ENCODE results near the gene SVIL.
"Not testable (repeated sequence)": the region's sequence is repeated elsewhere in the genome, so short reads cannot be mapped to it uniquely, and the experiment has no call there.

Gene SVIL

GRCh38 chr10:29570248-29570647, 64.5 kb downstream of the SVIL start:
- not testable (repeated sequence) for DNase-seq

DNA sequence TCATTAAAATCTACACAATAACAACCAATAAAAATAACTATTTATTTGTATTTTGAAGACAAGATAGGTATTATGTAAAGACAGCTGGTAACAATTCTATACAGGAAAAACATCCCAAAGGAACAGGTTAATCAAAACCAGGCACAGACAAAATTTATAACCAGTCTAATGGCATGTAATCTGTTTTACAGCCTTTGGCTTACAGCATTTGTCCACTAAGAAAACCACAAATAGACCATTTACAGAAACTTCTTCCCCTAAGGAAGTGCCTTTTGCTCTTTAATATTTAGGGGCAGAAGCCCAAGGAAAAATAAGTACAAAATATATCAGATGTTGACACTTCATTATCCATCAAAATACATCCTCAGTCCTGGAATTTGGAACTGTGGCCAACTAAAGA, 65.0 kb downstream of the SVIL start:
- no peak for DNase-seq

GRCh38 chr10:29567003-29567402, 67.8 kb downstream of the SVIL start:
- DNase-seq, result no peak

DNA sequence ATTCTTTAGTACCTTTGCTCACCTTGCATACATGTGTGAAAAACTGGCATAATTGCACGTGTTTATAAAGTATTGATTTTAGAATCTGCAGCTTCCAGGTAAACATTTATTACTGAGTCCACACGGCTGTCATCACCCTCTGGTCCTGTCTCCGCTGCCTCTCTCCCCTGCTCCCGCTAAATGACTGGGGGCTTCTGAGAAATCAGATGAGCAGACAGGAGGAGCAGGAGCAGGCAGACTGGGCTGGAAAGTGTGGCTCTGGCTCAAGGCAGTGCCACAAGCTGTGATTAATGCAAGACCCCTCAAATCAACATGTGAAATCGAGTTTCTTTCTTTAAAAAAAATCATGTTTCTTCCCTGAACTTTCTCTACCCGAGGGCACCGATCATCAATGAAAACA, 68.6 kb downstream of the SVIL start:
- DNase-seq, result not testable (repeated sequence)

DNA sequence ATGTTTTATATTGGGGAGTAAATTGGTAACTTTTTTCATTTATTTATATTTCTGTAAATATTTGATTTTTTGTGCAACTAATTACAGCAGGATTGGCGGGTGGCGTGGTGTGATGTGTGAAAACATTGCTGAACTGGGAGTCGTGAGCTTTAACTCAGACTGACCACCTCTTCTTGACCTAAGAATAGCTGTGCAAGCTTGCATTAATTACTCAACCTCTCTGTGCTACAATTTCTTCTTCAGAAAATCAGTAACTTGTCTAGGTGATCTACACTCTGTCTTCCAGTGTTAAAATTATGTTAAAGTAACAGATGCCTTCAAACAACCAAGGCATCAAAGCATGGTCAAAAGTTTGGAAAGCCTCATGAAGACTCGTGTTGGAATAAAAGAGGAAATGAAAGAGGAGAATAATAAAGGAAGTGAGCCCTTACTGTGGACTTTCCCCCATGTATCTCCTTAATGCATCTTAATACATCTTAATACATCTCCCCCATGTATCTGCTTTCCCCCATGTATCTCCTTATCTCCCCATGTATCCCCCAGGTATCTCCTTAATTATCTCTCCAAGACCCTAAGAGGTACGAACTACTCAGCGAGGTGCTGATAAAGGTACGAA, 71.2 kb downstream of the SVIL start:
- DNase-seq, result no peak

- DNase-seq, result not testable (repeated sequence)
Measured at GRCh38 chr10:29563006-29563405, 71.8 kb downstream of the SVIL start.

GRCh38 chr10:29559996-29560395, 74.8 kb downstream of the SVIL start:
- no peak for DNase-seq

GRCh38 chr10:29557665-29558064, 77.1 kb downstream of the SVIL start:
- DNase-seq, result no peak

DNA sequence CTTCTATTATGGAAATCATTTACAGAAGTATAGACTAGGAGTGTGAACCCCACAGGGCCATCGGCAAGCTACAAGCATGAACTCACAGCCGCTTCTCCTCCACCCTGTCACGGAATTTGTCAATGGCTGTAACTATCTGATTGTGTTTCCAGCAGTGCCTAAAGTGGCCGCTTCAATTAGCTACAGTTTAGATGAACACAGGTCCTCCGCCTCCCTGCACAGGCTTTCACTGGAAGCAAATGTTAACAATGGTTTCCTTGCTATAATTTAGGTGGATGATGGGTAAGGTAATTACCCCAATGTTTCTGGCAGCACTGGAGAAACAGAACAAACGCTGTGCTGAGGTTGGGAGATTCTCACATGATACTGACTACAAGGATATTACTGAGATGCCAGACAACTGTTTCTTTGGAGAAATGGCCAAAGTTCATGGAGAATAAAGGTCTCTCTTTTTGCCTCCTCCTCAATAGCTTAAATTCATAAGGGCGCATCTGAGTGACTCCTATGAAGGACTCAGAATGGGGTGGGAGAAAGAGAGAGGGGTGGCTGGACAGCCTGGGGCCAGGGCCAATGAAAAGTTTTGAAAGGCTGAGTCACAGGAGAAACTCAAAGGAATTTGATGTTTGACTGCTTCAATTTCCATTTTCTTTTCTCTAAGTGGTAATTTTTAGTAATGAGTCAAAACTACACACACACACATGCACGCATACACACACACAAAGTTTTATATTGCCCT, 78.9 kb downstream of the SVIL start:
- DNase-seq, result no peak

- DNase-seq, result no peak
Measured at GRCh38 chr10:29555091-29555745, 79.6 kb downstream of the SVIL start.

GRCh38 chr10:29554660-29555059, 80.1 kb downstream of the SVIL start:
- no peak for DNase-seq

DNA sequence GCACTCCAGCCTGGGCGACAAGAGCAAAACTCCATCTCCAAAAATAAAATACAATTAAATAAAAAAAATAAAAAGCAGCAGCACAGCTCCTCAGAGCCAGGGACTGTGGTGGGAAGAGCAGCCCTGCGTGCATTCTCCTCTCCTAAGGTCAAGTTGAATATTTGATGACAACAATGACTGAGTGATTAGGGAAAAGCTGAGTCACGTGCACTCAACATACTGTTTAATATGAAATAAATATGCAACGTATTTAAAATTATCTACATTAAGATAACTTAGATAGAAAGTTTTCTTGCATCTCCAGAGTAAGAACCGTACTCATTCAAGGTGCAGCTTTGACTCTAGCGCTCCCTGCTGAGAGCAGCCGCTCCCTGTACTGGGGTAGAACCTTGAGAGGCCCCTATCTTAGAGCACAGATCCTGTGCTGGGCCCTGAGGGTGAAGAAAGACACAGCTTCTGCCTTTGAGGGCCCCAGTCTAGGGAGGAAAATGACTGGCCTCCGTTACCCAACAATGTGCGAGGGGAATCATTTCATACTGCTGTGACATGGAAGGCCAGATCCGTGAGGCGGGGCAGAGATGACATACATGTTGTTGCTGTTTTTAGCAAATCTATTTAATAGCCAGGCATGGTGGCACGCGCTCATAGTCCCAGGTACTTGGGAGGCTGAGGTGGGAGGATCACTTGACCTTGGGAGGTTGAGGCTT, 81.1 kb downstream of the SVIL start:
- DNase-seq, result no peak

DNA sequence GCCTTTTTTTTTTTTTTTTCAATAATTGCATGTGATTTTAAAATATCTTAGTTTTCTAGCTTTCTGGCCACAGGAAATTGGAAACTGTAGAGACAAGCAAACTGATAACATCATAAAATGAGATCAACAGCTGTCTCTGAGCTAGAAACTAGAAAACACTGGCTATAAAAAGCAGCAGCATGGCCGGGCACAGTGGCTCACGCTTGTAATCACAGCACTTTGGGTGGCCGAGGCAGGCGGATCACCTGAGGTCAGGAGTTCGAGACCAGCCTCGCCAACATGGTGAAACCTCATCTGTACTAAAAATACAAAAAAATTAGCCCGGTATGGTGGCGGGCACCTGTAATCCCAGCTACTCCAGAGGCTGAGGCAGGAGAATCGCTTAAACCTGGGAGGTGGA, 81.7 kb downstream of the SVIL start:
- not testable (repeated sequence) for DNase-seq

DNA sequence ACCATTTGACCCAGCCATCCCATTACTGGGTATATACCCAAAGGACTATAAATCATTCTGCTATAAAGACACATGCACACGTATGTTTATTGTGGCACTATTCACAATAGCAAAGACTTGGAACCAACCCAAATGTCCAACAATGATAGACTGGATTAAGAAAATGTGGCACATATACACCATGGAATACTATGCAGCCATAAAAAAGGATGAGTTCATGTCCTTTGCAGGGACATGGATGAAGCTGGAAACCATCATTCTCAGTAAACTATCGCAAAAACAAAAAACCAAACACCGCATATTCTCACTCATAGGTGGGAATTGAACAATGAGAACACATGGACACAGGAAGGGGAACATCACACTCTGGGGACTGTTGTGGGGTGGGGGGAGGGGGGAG, 85.3 kb downstream of the SVIL start:
- DNase-seq, result not testable (repeated sequence)

DNA sequence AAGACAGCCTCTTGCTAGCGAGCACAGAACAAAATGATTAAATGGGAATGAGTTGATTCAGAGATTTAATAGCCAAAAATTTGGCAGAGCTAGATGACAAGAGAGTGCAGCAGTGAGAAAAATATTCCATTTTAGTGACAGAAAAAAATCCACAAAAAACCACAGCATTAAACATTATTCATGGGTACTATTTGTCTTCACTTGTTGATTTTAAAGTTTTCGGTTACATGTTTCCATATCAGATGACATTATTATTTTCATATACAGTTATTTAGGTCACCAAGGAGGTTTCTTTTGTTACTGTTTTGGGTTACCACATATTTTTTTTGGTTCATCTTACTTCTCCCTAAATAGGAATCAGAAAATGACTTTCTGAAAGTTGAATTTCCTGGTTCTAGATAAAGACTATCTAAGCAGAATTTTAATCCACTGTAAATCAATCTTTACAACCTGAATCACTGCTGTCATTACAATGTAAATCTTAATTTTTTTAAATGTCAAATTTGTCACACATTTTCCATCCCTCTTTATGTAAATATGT, 87.9 kb downstream of the SVIL start:
- DNase-seq, result no peak

GRCh38 chr10:29545122-29545521, 89.6 kb downstream of the SVIL start:
- DNase-seq, result no peak

- no peak for DNase-seq
Measured at GRCh38 chr10:29543715-29544114, 91.1 kb downstream of the SVIL start.

DNA sequence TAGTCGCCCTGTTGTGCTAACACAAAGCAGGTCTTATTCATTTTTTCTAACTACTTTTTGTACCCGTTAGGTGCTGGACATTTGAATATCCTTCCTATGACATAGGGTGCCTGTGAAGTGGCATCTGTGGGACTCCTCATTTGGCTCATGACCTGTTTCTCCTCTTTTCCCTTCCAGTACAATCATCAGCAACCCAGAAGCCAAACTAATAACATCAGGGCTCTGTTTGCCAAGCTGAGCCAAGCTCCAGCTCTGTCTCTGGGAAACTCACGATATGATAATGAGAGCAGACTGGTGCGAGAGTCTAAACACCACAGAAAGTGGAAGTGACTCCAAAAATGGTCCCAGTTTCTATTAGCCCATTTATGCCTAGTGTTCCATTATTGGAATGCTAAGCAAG, 92.0 kb downstream of the SVIL start:
- no peak for DNase-seq

- DNase-seq, result no peak
Measured at GRCh38 chr10:29541422-29542210, 93.2 kb downstream of the SVIL start.

DNA sequence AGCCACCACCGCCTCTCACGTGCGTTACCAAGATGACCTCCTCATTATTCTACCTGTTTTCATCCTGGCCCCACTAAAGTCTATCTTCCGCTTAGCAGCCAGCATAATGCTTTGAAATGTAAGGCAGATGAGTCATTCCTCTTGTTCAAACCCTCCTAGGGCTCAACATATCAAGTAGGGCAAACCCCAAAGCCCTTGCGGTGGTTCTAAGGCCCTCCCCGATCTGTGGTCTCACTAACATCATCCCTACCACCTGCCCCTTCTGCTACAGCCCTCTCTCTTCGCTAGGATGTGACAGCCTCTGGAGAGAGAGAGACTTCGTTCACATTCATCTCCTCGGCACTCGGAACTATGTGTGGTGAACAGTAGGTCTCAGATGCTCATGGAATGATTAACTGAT, 94.8 kb downstream of the SVIL start:
- DNase-seq, result no peak

- DNase-seq, result no peak
Measured at GRCh38 chr10:29539412-29539811, 95.4 kb downstream of the SVIL start.

- no peak for DNase-seq
Measured at GRCh38 chr10:29537799-29538198, 97.0 kb downstream of the SVIL start.
